Pancreas (tissue), 10 donors: ENCODE measurements around the gene PPP1R16B. TPM values are rescaled to one million over a fixed set of nuclear protein-coding genes. Genes with fewer than 3 reads are reported as not detected.

Experiments used
- ATAC-seq, 4 donors: fragments of 200-7000 bp; cut with Tn5 transposase; one replicate each; pipeline versions ENCODE4 v1.8.0 to v1.9.1; 2020; ENCODE audit warnings: mild to moderate bottlenecking in 4 of 4, moderate library complexity in 4 of 4
- DNase-seq, 6 donors: peaks; one replicate each; pipeline ENCODE4 v3.0.0-alpha.2; 2020
- FAIRE-seq: peaks from 2 replicates; lab custom pipeline; 2012; peaks lifted over from hg19 to GRCh38; lab: Jason Lieb, UNC
- H3K27ac ChIP-seq, 4 donors: fragments of 200-600 bp; sonication (generic); 1 replicate in 3 of 4; 2 replicates in 1 of 4; pipeline versions ENCODE4 v1.5.0 to v1.8.0; 2020
- H3K27me3 ChIP-seq, 4 donors: fragments of 200-600 bp; one replicate each; pipeline ENCODE4 v1.8.0; 2021
- H3K36me3 ChIP-seq, 3 donors: fragments of 200-600 bp; sonication (generic) in 1 of 3; one replicate each; pipeline versions ENCODE4 v1.5.0 to v1.8.0; 2020 to 2021
- H3K4me1 ChIP-seq, 3 donors: fragments of 200-600 bp; one replicate each; pipeline ENCODE4 v1.8.0; 2021
- H3K4me3 ChIP-seq, 4 donors: fragments of 200-600 bp; sonication (generic) in 2 of 4; one replicate each; pipeline versions ENCODE4 v1.5.0 to v1.8.0; 2020 to 2021
- H3K9me3 ChIP-seq, 4 donors: fragments of 200-600 bp; one replicate each; pipeline ENCODE4 v1.8.0; 2021
- CTCF ChIP-seq, 4 donors: fragments of 200-600 bp; sonication (generic) in 3 of 4; IDR thresholded peaks; one replicate each; pipeline versions ENCODE4 v1.5.0 to v1.8.0; 2021; ENCODE audit warnings: antibody characterized with exemption in 4 of 4
- WGBS, 2 donors: extraction: QIAGEN DNeasy Blood & Tissue Kit; methylation state at CpG; one replicate each; pipeline ENCODE4 v1.1.7; 2013; 5-methylcytosine and 5-hydroxymethylcytosine counted together
- intact Hi-C, 3 donors: fragments of 100-400 bp; cut with DNase I; formaldehyde crosslinking; loops; one replicate each; pipeline versions ENCODE4 v1.11.1 to v1.14.2; 2022
- polyA plus RNA-seq, 2 donors: library from polyadenylated mRNA; stranded (reverse); fragments of 200-250 nt; gene quantifications; one replicate each; pipeline ENCODE4 v1.2.3, GENCODE V29; 2013
- total RNA-seq, 6 donors: library from RNA; stranded (reverse); fragmentation: NEBNext Ultra II Directional in 4 of 6; extraction: Animal tissue kit (Norgen Biotek cat#: 25700) in 4 of 6; gene quantifications; one replicate each; pipeline versions ENCODE4 v1.2.1 to v1.2.4, GENCODE V29; 2021 to 2023
- donor health status: healthy with polysubstance abuse.
- donor health status: DM: no; HTN: no; CAD: no; lungs with moderate emphysema.
- donor health status: DM: no; HTN: no; CAD: no.
- donor health status: control.
- donor health status: control.
- donor health status: Bipolar disorder and iron deficiency.
- donor health status: DM: yes; HTN: yes; CAD: no.
- donor health status: DM: no; HTN: no; CAD: no.
- donor health status: DM: no; HTN: no; CAD: no.
- donor health status: DM: yes; HTN: yes; CAD: no.

The PPP1R16B gene
- total and polyA plus RNA-seq, 8 donors = 1.0 to 2.7 (median 1.3) TPM

GRCh38 chr20:38893056-38893564, 87.6 kb downstream of the PPP1R16B start:
- ATAC-seq (no peak), FAIRE-seq (no peak), DNase-seq (no peak)
- no peaks in the 10 kb centered on the region for H3K27me3 ChIP-seq
- no peaks in the 10 kb centered on the region for H3K36me3 ChIP-seq
- H3K27ac ChIP-seq = no peak overlapping the region
- intact Hi-C loops = loop anchor here in 1 of 3 donors (10.0 kb wide), 1 partner anchor 248 kb away; no protein-coding TSS in a partner anchor
- H3K4me3 ChIP-seq = no peak overlapping the region
- WGBS, 2 donors = 19 to 25% methylated on average over 6 of the region's 6 CpGs
- TF ChIP-seq CTCF (IDR thresholded peaks at IDR 0.05) = no peak
- peaks cover 0 to 3% (median 0%) of the 10 kb centered on the region in 3 donors for H3K4me1 ChIP-seq
- no peaks in the 10 kb centered on the region for H3K9me3 ChIP-seq

- FAIRE-seq (no peak), ATAC-seq (peak; percentile 83 to 94 (median 90)), DNase-seq (peak in 4 of 6 donors; percentile 26 to 92 (median 38))
- WGBS, 2 donors = 1 to 7% methylated on average over 23 to 25 of the region's 25 CpGs
- TF ChIP-seq CTCF (IDR thresholded peaks at IDR 0.05) = peak; percentile 80 to 96 (median 92)
- Histone ChIP-seq H3K4me1 (peaks cover 0 to 3% (median 0%) of the 10 kb centered on the region in 3 donors), H3K27ac (no peak overlapping the region), H3K27me3 (no peaks in the 10 kb centered on the region), H3K4me3 (peak overlapping the region in 2 of 4 donors; percentile 11 to 24), H3K9me3 (no peaks in the 10 kb centered on the region), H3K36me3 (no peaks in the 10 kb centered on the region)
- intact Hi-C loops = loop anchor here in 1 of 3 donors (10.0 kb wide), 1 partner anchor 249 kb away; no protein-coding TSS in a partner anchor
Measured at GRCh38 chr20:38893565-38894090, 88.1 kb downstream of the PPP1R16B start.

GRCh38 chr20:38894091-38894847, 88.8 kb downstream of the PPP1R16B start:
- 11 to 14% methylated on average over 30 of the region's 30 CpGs for WGBS, 2 donors
- no peak for TF ChIP-seq CTCF (IDR thresholded peaks at IDR 0.05)
- H3K9me3 ChIP-seq = no peaks in the 10 kb centered on the region
- no peaks in the 10 kb centered on the region for H3K27me3 ChIP-seq
- no peaks in the 10 kb centered on the region for H3K36me3 ChIP-seq
- intact Hi-C loops = loop anchor here in 1 of 3 donors (10.0 kb wide), 1 partner anchor 249 kb away; no protein-coding TSS in a partner anchor
- no peak for FAIRE-seq
- H3K27ac ChIP-seq = no peak overlapping the region
- H3K4me1 ChIP-seq = peaks cover 0 to 3% (median 0%) of the 10 kb centered on the region in 3 donors
- ATAC-seq = peak; percentile 87 to 93 (median 88)
- DNase-seq = peak in 5 of 6 donors; percentile 75 to 95 (median 87)
- peak overlapping the region in 2 of 4 donors; percentile 11 to 24 for H3K4me3 ChIP-seq

- intact Hi-C loops = loop anchor here in 1 of 3 donors (10.0 kb wide), 1 partner anchor 251 kb away; no protein-coding TSS in a partner anchor
- ATAC-seq (no peak), DNase-seq (no peak), FAIRE-seq (no peak)
- H3K27ac ChIP-seq = no peak overlapping the region
- WGBS, 2 donors = 78 to 85% methylated on average over 9 of the region's 9 CpGs
- H3K4me3 ChIP-seq = no peak overlapping the region
- H3K27me3 ChIP-seq = no peaks in the 10 kb centered on the region
- H3K9me3 ChIP-seq = no peaks in the 10 kb centered on the region
- no peaks in the 10 kb centered on the region for H3K36me3 ChIP-seq
- TF ChIP-seq CTCF (IDR thresholded peaks at IDR 0.05) = no peak
- peaks cover 0 to 3% (median 0%) of the 10 kb centered on the region in 3 donors for H3K4me1 ChIP-seq
Measured at GRCh38 chr20:38895098-38895949, 89.8 kb downstream of the PPP1R16B start.
